ENCODE data around the gene CEND1. TPM values are rescaled to one million over a fixed set of nuclear protein-coding genes. Genes with fewer than 3 reads are reported as not detected.

Gene CEND1
- total and polyA plus RNA-seq, 2 donors (not counting 3 experiments of a cell fraction or from before 2014, with no cell fraction given), result 0.15 to 0.40 TPM

DNA sequence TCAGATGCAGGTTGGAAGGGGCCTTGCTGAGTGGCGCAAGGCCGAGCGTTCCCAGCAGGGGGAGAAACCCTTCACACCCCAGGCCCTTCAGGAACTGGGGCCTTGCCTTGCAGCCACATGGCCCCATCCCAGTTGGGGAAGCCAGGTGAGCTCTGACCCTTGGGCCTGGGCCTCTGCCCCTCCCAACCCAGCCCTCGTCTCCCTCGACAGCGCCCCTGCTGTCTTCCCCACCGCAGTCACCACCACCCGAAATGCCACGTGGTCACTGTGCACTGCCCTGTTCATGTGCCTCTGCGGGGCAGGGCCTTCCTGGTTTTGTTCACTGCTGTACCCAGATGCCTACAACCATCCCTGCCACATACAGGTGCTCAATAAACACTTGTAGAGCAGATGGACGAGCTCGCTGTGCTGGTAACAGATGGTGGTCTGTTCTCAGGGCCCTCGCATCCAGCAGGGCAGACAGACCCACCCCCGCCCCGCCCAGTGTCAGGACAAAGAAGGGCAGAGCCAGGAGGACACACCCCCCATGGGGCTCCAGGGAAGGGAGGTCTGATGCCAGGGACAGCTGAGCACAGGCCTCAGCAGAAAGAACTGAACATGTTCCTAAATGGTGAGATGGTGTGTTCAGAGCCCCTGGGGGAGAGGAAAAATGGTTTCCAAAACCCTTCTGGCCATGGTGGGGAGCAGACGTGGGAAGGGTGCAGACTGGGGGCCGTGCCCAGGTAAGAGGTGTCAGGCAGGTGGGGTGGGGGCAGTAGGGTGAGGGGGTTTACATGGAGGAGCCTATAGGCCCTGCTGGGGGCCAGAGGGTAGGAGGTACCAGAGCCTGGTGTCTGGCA, 48.8 kb upstream of the CEND1 start:
- no peaks in the 10 kb centered on the region for H3K27me3 ChIP-seq (ENCODE audit: control insufficient read depth in 2 of 2, insufficient read depth in 2 of 2, low read length in 2 of 2)
- no peak for TF ChIP-seq GATA2 (IDR thresholded peaks at IDR 0.05; ENCODE audit: insufficient read depth, insufficient read length, low read depth, low read length)
- TF ChIP-seq MYC (IDR thresholded peaks at IDR 0.05; ENCODE audit: low read depth, low read length), result peak; percentile 56
- TF ChIP-seq, protein P1, sequence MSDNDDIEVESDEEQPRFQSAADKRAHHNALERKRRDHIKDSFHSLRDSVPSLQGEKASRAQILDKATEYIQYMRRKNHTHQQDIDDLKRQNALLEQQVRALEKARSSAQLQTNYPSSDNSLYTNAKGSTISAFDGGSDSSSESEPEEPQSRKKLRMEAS (IDR thresholded peaks at IDR 0.05; ENCODE audit: insufficient read depth, insufficient read length), result peak; percentile 70
- no peak for TF ChIP-seq POLR2AphosphoS5 (IDR thresholded peaks at IDR 0.05; ENCODE audit: insufficient read depth, low read depth, low read length)
- TF ChIP-seq, protein P2, sequence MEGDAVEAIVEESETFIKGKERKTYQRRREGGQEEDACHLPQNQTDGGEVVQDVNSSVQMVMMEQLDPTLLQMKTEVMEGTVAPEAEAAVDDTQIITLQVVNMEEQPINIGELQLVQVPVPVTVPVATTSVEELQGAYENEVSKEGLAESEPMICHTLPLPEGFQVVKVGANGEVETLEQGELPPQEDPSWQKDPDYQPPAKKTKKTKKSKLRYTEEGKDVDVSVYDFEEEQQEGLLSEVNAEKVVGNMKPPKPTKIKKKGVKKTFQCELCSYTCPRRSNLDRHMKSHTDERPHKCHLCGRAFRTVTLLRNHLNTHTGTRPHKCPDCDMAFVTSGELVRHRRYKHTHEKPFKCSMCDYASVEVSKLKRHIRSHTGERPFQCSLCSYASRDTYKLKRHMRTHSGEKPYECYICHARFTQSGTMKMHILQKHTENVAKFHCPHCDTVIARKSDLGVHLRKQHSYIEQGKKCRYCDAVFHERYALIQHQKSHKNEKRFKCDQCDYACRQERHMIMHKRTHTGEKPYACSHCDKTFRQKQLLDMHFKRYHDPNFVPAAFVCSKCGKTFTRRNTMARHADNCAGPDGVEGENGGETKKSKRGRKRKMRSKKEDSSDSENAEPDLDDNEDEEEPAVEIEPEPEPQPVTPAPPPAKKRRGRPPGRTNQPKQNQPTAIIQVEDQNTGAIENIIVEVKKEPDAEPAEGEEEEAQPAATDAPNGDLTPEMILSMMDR (IDR thresholded peaks at IDR 0.05; ENCODE audit: extremely low read depth in 1 of 2, insufficient read depth in 1 of 2, low read depth in 1 of 2, low read length in 2 of 2), result peak in 1 of 2 donors; percentile 47
- H3K9ac ChIP-seq (replicated peaks; ENCODE audit: extremely low read depth, insufficient read depth, low read length), result no peak overlapping the region
- H4K20me1 ChIP-seq (replicated peaks; ENCODE audit: control insufficient read depth, extremely low read depth, insufficient read depth, low read length), result no peaks in the 10 kb centered on the region
- H3K79me2 ChIP-seq (ENCODE audit: control insufficient read depth, insufficient read depth, low read length), result peaks cover 63% of the 10 kb centered on the region
- H3K4me1 ChIP-seq (ENCODE audit: control insufficient read depth, extremely low read depth, insufficient read depth, low read length), result peaks cover 32% of the 10 kb centered on the region
- dilution Hi-C loops (cut with MboI; ENCODE audit: extremely low pct_ligation_motif_present, low sequenced_read_pairs) (no loop called here), intact Hi-C loops (cut with micrococcal nuclease) (no loop called here)
- TSS peak; percentile 14 for BruUV-seq (replicated peaks)
- H3K9me3 ChIP-seq (replicated peaks; ENCODE audit: control insufficient read depth, insufficient read depth, low read length), result no peaks in the 10 kb centered on the region
- H3K4me3 ChIP-seq (replicated peaks in 1 of 3; ENCODE audit: insufficient read depth in 1 of 3, low read depth in 1 of 3, low read length in 3 of 3), result no peak overlapping the region
- peak; percentile 34 for DNase-seq (ENCODE audit: low read depth, low spot score)
- no peak overlapping the region for H3K4me2 ChIP-seq (ENCODE audit: insufficient read depth, low read length)
- ChIA-PET POLR2A (no interaction called here), CTCF (no interaction called here)
- FAIRE-seq, result peak; percentile 8
- H3K9me1 ChIP-seq (replicated peaks; ENCODE audit: control insufficient read depth, extremely low read depth, insufficient read depth, low read length), result no peaks in the 10 kb centered on the region
- H2AFZ ChIP-seq (ENCODE audit: low read depth, low read length), result no peak overlapping the region
- peaks cover 25 to 43% of the 10 kb centered on the region in 2 experiments for H3K36me3 ChIP-seq (ENCODE audit: control insufficient read depth in 2 of 2, extremely low read depth in 1 of 2, insufficient read depth in 2 of 2, low read length in 2 of 2)
- no peak overlapping the region for H3K27ac ChIP-seq (ENCODE audit: insufficient read depth, low read depth, low read length)
